ENCODE data around the gene TNS2. TPM values are rescaled to one million over a fixed set of nuclear protein-coding genes. Genes with fewer than 3 reads are reported as not detected.

Gene TNS2
- total and polyA plus RNA-seq, 9 of the 15 experiments (the other 6 are each of a cell fraction or from before 2014, with no cell fraction given): 0.28 to 3.1 (median 1.2) TPM; not detected in 1

DNA sequence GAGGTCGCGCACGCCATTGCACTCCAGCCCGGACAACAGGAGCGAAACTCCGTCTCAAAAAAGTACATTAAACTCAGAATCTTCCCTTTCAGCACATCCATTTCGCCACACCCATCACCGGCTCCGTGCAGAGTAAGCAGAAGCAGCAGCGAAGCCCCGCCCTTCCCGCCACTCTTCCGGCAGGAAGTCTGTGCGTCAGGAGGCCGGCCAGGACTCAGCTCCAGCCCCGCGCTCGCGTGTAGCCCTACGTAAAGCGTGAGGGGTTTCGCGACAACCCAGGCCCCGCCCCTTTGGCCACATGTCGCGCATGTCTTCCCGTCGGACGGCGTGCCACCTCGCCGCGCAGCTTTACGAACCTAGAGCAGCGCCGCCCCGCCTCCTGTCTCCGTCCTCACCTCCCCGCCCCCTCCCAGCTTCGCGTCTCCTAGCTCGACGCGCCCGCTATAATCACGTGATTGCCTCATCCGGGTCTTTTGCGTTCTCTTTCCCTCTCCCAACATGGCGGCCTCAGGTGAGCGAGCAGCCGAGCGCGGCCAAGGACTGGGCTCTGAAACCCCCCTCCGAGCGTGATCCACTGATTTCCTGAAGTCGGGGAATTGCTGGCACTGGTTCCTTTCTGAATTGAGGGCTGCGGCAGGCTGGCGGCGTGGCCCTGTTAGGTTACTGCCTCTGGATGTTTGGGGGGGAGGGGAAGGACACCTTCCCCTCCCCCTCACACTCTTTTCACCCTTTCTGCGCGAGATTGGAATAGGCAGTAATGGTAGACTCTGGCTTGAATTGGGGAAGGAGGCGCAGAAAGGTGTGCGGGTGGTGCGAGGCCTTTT is 43.7 kb upstream of the TNS2 start, which contains the start of gene EIF4B (continued):
- peak; percentile 62; the same call in 1 of the 2 replicates for TF ChIP-seq MAFK (IDR thresholded peaks at IDR 0.05; ENCODE audit: low read length)
- TF ChIP-seq RBM25 (IDR thresholded peaks at IDR 0.05; ENCODE audit: low read depth, low read length, severe bottlenecking): no peak
- TF ChIP-seq ZNF212 (CRISPR knock-in tag; IDR thresholded peaks at IDR 0.05): 0 out of 2 replicates have a peak, but pooled peaks have one; percentile 30
- TF ChIP-seq SRSF1 (IDR thresholded peaks at IDR 0.05; ENCODE audit: low read depth, low read length): 0 out of 2 replicates have a peak, but pooled peaks have one; percentile 56
- no peak for TF ChIP-seq BCL6 (CRISPR knock-in tag; IDR thresholded peaks at IDR 0.05)
- 0 out of 2 replicates have a peak, but pooled peaks have one; percentile 7 for TF ChIP-seq MYNN (IDR thresholded peaks at IDR 0.05)
- no peak for TF ChIP-seq MYNN (CRISPR knock-in tag; IDR thresholded peaks at IDR 0.05)
- TF ChIP-seq MXI1 (IDR thresholded peaks at IDR 0.05; ENCODE audit: low read depth, low read length): peak; percentile 74; the same call in 1 of the 2 replicates
- no peak for TF ChIP-seq MTA2 (IDR thresholded peaks at IDR 0.05; ENCODE audit: low read depth)
- TF ChIP-seq, protein P1, sequence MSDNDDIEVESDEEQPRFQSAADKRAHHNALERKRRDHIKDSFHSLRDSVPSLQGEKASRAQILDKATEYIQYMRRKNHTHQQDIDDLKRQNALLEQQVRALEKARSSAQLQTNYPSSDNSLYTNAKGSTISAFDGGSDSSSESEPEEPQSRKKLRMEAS (CRISPR knock-in tag; IDR thresholded peaks at IDR 0.05): peak; percentile 72
- no peak for TF ChIP-seq GATA2 (CRISPR knock-in tag; IDR thresholded peaks at IDR 0.05)
- no peak for TF ChIP-seq ZNF354B (CRISPR knock-in tag; IDR thresholded peaks at IDR 0.05)
- TF ChIP-seq CHD2 (IDR thresholded peaks at IDR 0.05; ENCODE audit: low read depth, low read length): peak; percentile 81
- TF ChIP-seq GABPB2 (CRISPR knock-in tag; conservative IDR thresholded peaks at IDR 0.05): no peak
- TF ChIP-seq ZBTB33 (CRISPR knock-in tag; IDR thresholded peaks at IDR 0.05): no peak
- no peak for TF ChIP-seq NCOA2 (IDR thresholded peaks at IDR 0.05; ENCODE audit: partially characterized antibody in 2 of 2)
- no peak for TF ChIP-seq CHD4 (IDR thresholded peaks at IDR 0.05; ENCODE audit: insufficient read depth, insufficient replicate concordance, low read depth, low read length, poor library complexity, severe bottlenecking)
- TF ChIP-seq LEF1 (IDR thresholded peaks at IDR 0.05): peak; percentile 66
- TF ChIP-seq ATF7 (IDR thresholded peaks at IDR 0.05): peak; percentile 86
- no peak for TF ChIP-seq ZC3H8 (IDR thresholded peaks at IDR 0.05)
- no peak for TF ChIP-seq ZNF584 (CRISPR knock-in tag; IDR thresholded peaks at IDR 0.05; ENCODE audit: low read depth)
- 0 out of 2 replicates have a peak, but pooled peaks have one; percentile 20 for TF ChIP-seq FOXJ2 (tag; IDR thresholded peaks at IDR 0.05)
- TF ChIP-seq MAFF (IDR thresholded peaks at IDR 0.05; ENCODE audit: low read length): 0 out of 2 replicates have a peak, but pooled peaks have one; percentile 7
- peak; percentile 14; the same call in 1 of the 2 replicates for TF ChIP-seq HDAC2 (IDR thresholded peaks at IDR 0.05)
- no peak for TF ChIP-seq ZNF143 (CRISPR knock-in tag; IDR thresholded peaks at IDR 0.05)
- no peak for TF ChIP-seq ZNF449 (CRISPR knock-in tag; IDR thresholded peaks at IDR 0.05)
